Measurements from ENCODE around the gene TESK2.

- no peak for TF ChIP-seq CTCF (IDR thresholded peaks at IDR 0.05)
- TF ChIP-seq POLR2A (IDR thresholded peaks at IDR 0.05), result no peak
Measured at GRCh38 chr1:45403718-45404117, 87.2 kb downstream of the TESK2 start.

Measured in adrenal gland (tissue), 5 donors.